ENCODE results near the gene MROH9.
A peak's percentile ranks its signal among the peaks of the same experiment; 100 is the strongest.

Gene MROH9

DNA sequence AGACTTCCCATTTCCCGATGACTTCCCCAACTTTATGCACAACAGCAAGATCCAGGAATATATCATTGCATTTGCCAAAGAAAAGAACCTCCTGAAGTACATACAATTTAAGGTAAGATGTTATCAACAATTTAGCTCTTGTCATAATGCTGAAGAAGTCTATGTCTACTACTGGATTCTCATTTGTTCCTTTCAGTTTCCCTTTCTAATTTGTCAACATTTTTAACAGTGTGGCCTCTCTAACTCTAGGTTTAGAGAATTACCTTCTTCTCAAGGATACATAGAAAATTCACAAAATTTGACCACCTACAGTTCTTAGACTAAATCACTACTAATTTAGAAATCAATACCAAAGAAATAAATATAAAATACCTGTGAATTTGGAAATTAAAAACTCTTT, 168.5 kb downstream of the MROH9 start:
- H4K20me1 ChIP-seq (ENCODE audit: insufficient read depth, low read length) = no peaks in the 10 kb centered on the region
- peak overlapping the region; percentile 77 for H2AFZ ChIP-seq (ENCODE audit: low read length)
- TF ChIP-seq CTCF (IDR thresholded peaks at IDR 0.05; ENCODE audit: low read length) (no peak), EZH2 (optimal IDR thresholded peaks at IDR 0.05; ENCODE audit: low read depth, low read length) (no peak), EZH2phosphoT487 (IDR thresholded peaks at IDR 0.05; ENCODE audit: low read length) (no peak)
- H3K9me2 ChIP-seq (replicated peaks; ENCODE audit: insufficient read depth, low read length) = no peaks in the 10 kb centered on the region
- H3K4me1 ChIP-seq (ENCODE audit: low read length) = no peaks in the 10 kb centered on the region; the same call in 1 of the 2 replicates
- no peak overlapping the region for H3K27ac ChIP-seq (ENCODE audit: low read length)
- H3F3A ChIP-seq (ENCODE audit: insufficient read depth, low read length) = no peaks in the 10 kb centered on the region
- H3K4me3 ChIP-seq (ENCODE audit: low read length) = peak overlapping the region; percentile 4; the same call in 1 of the 2 replicates
- peak overlapping the region; percentile 35 for H3K4me2 ChIP-seq (ENCODE audit: low read depth, low read length)
- H3K27me3 ChIP-seq (replicated peaks; ENCODE audit: insufficient read depth, low read length) = no peaks in the 10 kb centered on the region
- H3K79me2 ChIP-seq (ENCODE audit: low read length) = no peaks in the 10 kb centered on the region
- DNase-seq = peak; percentile 66
- no peak overlapping the region for H3K9ac ChIP-seq (ENCODE audit: low read length)
- H3K36me3 ChIP-seq (replicated peaks; ENCODE audit: insufficient read depth, low read length) = no peaks in the 10 kb centered on the region
- H3K9me3 ChIP-seq (replicated peaks; ENCODE audit: insufficient read depth, low read length) = no peaks in the 10 kb centered on the region

- no peak overlapping the region for H3K4me3 ChIP-seq (ENCODE audit: low read length)
- no peaks in the 10 kb centered on the region for H3K9me2 ChIP-seq (replicated peaks; ENCODE audit: insufficient read depth, low read length)
- H3K4me2 ChIP-seq (ENCODE audit: low read depth, low read length) = no peak overlapping the region
- no peak overlapping the region for H3K27ac ChIP-seq (ENCODE audit: low read length)
- H3K9me3 ChIP-seq (replicated peaks; ENCODE audit: insufficient read depth, low read length) = no peaks in the 10 kb centered on the region
- H2AFZ ChIP-seq (ENCODE audit: low read length) = no peak overlapping the region
- no peaks in the 10 kb centered on the region for H3F3A ChIP-seq (ENCODE audit: insufficient read depth, low read length)
- H3K9ac ChIP-seq (ENCODE audit: low read length) = no peak overlapping the region
- no peaks in the 10 kb centered on the region for H3K36me3 ChIP-seq (replicated peaks; ENCODE audit: insufficient read depth, low read length)
- no peak for DNase-seq
- no peaks in the 10 kb centered on the region; the same call in 1 of the 2 replicates for H3K4me1 ChIP-seq (ENCODE audit: low read length)
- no peaks in the 10 kb centered on the region for H4K20me1 ChIP-seq (ENCODE audit: insufficient read depth, low read length)
- TF ChIP-seq EZH2 (optimal IDR thresholded peaks at IDR 0.05; ENCODE audit: low read depth, low read length) = no peak
- TF ChIP-seq EZH2phosphoT487 (IDR thresholded peaks at IDR 0.05; ENCODE audit: low read length) = no peak
- no peak for TF ChIP-seq CTCF (IDR thresholded peaks at IDR 0.05; ENCODE audit: low read length)
- no peaks in the 10 kb centered on the region for H3K79me2 ChIP-seq (ENCODE audit: low read length)
- no peaks in the 10 kb centered on the region for H3K27me3 ChIP-seq (replicated peaks; ENCODE audit: insufficient read depth, low read length)
Observed at GRCh38 chr1:171107262-171107940, 172.1 kb downstream of the MROH9 start.

DNA sequence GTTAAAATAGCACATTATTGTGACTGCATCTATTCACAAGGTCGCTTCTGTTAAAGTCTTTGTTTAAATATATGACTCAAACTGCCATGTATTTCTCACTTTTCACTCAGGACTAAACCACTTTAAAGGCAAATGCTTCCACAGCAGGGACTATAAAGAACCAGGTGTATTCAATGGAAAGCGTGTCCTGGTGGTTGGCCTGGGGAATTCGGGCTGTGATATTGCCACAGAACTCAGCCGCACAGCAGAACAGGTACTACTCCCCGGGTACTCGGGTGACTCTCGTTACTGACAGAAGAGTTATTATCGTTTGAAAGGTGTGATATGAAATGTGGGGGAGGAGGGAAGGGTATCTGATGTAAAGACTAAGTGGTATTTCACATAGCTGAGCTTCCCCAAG, 172.6 kb downstream of the MROH9 start:
- Histone ChIP-seq H3K4me2 (ENCODE audit: low read depth, low read length) (no peak overlapping the region), H3K9ac (ENCODE audit: low read length) (no peak overlapping the region), H4K20me1 (ENCODE audit: insufficient read depth, low read length) (no peaks in the 10 kb centered on the region), H3K27me3 (replicated peaks; ENCODE audit: insufficient read depth, low read length) (no peaks in the 10 kb centered on the region), H3K79me2 (ENCODE audit: low read length) (no peaks in the 10 kb centered on the region), H3K27ac (ENCODE audit: low read length) (no peak overlapping the region), H3K9me2 (replicated peaks; ENCODE audit: insufficient read depth, low read length) (no peaks in the 10 kb centered on the region), H3K9me3 (replicated peaks; ENCODE audit: insufficient read depth, low read length) (no peaks in the 10 kb centered on the region), H3K36me3 (replicated peaks; ENCODE audit: insufficient read depth, low read length) (no peaks in the 10 kb centered on the region), H3K4me1 (ENCODE audit: low read length) (no peaks in the 10 kb centered on the region; the same call in 1 of the 2 replicates), H3K4me3 (ENCODE audit: low read length) (no peak overlapping the region), H3F3A (ENCODE audit: insufficient read depth, low read length) (no peaks in the 10 kb centered on the region), H2AFZ (ENCODE audit: low read length) (no peak overlapping the region)
- no peak for TF ChIP-seq CTCF (IDR thresholded peaks at IDR 0.05; ENCODE audit: low read length)
- TF ChIP-seq EZH2 (optimal IDR thresholded peaks at IDR 0.05; ENCODE audit: low read depth, low read length) = no peak
- TF ChIP-seq EZH2phosphoT487 (IDR thresholded peaks at IDR 0.05; ENCODE audit: low read length) = no peak
- DNase-seq = no peak
